GM21381 (cell line): ENCODE measurements around the gene GRAMD1B.
"Not testable (repeated sequence)": the region's sequence is repeated elsewhere in the genome, so short reads cannot be mapped to it uniquely, and the experiment has no call there.

Experiments
- ATAC-seq: cut with Tn5 transposase; IDR thresholded peaks from one replicate; pipeline ENCODE4 v1.9.1; 2021; ENCODE audit warnings: mild to moderate bottlenecking, moderate library complexity; ENCODE audit not compliant: unreplicated experiment

Gene GRAMD1B

DNA sequence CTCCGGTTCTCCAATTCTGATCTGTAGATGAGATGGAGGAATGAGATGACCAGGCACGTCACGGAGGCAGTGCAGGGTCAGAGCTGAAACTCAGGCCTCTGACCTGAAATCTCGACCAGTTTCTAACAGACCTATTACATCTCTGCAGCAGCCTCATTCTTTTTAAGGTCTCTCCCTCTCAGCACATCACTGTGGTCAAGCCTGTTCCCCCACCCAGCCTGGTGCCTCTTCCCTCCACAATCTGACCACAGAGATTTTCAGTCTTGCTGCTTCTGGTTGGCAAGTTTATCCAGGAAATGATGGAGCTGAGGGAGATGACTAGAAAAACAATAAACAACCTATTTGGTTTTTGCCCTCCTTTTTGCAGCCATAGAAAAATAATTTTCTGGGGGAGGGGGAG is 9.5 kb downstream of the GRAMD1B start:
- ATAC-seq: no peak

DNA sequence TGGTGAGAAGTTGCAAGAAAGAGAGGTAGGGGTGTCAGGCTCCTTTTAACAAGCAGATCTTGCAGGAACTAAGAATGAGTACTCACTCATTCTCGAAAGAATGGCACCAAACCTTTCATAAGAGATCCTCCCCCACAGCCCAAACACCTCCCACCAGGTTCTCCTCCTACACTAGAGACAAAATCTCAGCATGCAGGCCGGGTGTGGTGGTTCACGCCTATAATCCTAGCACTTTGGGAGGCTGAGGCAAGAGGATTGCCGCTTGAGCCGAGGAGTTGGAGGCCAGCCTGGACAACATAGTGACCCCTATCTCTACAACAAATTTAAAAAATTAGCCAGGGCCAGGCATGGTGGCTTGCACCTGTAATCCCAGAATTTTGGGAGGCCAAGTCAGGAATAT is 11.1 kb downstream of the GRAMD1B start:
- no peak for ATAC-seq

DNA sequence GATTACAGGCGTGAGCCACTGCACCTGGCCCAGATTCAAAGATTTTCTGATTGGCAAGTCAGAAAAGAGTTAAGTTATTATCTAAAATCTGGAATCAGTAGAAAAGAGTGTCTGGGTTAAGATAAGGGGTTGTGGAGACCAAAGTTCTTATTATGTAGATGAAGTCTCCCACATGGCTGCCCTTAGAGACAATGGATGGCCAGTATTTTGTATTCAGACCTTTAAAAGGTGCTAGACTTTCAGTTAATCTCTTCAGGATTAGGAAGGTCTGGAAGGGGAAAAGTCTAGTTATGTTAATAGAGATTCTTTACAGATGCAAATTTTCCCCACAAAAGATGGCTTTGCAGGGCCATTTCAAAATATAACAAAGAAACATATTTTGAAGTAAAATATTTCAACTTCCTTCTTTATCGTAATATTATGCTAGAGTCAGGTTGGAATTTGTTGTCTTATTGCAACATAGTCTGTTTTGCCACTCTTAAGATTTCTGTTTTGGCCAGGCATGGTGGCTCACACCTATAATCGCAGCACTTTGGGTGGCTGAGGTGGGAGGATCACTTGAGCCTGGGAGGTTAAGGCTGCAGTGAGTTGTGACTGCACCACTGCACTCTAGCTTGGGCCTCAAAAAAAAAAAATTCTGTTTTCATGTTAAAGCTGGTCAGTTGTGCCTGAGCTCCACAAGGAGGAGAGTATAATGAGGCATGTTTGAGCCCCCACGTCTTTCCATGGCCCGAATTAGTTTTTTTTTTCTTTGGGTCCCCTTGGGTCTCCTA is 14.0 kb downstream of the GRAMD1B start:
- ATAC-seq: no peak

DNA sequence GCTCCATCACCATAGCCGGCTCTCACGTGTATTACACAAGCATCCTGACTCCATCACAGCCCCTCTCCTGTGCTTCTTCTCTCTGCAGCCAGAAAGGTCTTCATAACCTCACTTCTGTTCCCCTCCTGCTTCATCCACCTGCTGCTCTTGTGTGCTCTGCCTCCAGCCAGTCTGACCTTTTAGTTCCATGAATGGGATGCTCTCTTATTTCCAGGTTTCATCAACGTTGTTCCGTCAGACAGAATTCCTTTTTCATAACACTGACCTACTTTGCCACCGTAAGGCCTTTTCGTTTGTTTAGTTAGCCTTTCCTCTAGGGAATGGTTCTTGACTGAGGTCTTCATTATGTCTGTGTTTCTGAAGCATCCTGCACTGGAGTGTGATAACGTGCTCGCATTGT is 18.8 kb downstream of the GRAMD1B start:
- ATAC-seq: no peak

DNA sequence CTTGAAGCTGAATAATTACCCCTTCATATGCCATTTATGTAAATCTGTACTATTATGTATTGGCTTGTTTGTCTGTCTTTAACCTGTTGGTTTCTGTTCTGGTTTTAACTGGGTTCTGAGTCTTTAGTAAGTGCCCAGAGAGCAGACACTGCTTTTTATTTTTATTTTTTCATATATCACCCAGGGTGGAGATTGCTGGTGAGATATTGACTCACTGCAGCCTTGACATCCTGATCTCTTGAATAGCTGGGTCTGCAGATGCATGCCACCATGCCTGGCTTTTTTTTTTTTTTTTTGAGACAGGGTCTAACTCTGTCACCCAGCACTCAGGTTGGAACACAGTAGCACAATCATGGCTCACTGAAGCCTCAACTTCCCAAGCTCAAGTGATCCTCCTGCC is 19.4 kb downstream of the GRAMD1B start:
- no peak for ATAC-seq

DNA sequence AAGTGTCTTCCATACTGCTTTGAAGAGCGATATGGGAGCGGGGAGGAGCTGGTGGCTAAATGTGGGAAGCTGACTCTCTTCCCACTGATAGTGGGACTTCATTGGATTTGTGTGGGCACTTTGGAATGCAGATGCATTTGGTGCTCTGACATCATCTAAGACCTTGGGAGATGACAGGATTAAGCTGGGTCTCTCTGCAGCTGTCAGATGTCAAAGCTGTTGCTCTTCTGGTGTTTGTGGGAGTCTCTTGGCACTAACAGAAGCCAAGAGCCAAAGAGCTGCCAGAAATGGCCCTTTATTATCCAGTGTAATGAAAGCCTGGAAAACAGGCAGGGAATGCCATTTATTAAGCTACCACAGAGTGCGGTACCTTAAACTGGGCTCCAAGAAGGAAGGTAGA is 20.6 kb downstream of the GRAMD1B start:
- ATAC-seq: no peak

DNA sequence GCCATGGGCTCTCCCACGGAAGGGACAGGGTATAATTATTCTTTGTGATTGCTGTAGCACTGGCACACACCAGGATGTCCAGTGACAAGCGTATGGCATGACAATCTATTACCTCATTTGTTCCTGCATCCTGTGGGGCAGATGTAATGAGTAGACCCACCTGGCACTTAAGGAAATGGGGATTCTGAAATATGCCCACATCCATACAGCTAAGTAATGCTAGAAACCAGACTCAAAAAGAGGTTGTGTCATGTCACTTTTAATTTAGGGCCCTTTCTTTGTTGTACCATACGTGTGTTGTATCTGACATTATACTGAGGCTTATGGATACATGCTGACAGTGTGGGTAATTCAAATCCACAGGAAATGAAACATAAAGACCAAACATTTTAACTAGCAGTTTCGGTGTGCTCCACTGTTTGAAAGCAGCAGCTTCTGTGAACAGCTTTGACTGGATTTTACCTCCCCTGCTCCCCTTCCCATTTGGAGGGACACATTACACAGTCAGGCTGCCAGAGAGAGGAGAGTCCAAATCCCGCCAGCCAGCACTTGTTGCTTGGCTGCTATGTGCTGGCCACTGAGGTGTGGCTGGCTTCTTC is 21.2 kb downstream of the GRAMD1B start:
- no peak for ATAC-seq

DNA sequence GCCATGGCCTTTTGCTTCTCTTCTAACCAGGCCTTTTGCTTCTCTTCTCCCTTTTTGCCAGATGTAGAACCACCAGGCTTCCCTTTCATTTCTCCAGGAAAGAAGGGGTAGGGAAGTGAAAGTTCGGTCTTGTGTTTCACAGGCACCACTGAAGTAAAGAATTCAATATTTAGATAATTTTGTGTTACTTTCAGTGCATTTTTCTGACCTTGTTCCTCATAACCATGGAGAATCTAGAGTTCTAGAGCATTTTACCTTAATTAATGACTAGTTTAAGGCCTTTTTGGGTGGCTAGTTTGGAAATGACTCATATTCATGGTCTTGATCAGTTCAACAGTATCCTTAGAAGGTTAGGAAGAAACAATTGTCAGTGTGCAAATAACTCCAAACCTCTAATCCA is 22.7 kb downstream of the GRAMD1B start:
- no peak for ATAC-seq

DNA sequence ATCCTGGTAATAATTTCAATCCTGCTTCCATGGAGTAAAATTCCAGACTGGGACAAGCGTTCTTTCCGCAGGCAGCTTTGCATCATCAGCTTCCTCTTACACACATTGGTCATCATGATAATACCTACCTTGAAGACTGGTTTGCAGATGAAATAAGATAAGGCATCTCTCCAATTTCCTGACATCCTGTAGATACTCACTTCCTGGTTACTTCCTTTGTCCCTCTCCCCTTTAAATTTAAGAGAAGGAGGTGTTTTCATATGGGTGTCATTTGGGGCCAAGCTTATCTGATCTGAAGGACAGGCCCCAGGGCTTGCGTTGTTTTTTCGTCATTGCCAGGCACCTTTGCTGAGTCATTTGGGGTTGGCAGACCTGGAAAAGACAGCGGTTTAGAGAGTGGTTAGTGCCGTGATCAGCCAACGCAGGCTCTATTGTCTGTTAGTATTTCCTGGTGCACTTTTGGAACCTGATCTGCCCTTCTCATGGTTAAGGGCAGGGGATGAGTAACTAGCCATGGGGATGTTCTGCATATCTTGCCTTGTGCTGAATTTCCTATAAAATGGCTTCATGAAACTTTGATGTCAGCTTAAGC is 24.1 kb downstream of the GRAMD1B start:
- no peak for ATAC-seq

DNA sequence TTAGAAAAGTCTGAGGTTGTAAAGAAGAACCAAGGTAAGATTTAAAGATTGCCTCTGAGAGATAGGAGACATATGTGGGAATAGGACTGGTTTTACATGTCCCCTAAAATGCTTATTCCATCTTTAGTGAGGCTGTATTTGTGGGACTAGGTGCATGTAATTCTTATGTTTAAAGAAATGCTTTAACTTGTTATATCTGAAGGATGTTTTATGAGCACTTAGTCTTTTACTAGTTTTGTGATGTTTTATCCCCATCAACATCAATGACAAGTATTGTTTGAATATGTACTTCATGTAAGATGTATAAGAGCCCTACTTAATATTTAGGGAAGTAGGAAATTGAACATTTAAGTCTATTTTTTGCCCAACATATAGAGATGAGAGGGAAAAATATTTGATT is 24.7 kb downstream of the GRAMD1B start:
- no peak for ATAC-seq

DNA sequence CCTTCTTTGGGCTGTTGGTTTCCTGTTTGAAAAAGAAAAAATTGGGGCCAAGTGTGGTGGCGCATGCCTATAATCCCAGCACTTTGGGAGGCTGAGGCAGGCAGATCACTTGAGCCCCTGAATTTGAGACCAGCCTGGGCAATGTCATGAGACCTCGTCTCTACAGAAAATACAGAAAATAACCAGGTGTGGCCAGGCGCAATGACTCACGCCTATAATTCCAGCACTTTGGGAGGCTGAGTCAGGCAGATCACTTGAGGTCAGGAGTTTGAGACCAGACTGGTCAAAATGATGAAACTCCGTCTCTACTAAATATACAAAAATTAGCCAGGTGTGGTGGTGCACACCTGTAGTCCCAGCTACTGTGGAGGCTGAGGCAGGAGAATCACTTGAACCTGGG is 26.4 kb downstream of the GRAMD1B start:
- not testable (repeated sequence) for ATAC-seq

DNA sequence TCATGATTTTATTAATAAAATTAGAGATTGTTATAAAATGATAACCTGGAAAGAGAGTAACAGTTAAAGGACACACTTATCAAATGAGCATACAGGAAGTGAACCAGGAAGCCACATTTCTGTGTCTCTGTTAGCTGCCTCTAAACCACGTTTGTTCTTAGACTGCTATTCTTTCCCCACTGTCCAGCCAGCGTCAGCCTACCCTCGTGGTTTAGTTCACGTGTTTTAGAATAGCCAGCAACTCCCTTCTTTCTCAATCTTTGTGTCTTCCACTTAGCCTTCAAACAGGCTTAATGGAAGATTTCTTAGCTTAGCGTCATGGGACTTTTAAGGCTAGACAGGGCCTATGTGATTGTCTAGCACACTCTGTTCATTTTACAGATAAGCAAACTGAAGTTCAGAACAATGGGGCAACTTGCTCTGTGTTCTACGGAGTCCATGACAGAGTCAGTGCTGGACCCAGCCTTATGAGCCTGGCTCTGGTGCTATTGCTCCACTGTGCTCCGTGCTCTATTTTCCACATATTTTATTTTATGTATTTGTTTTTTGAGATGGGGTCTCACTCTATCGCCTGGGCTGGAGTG is 27.2 kb downstream of the GRAMD1B start:
- ATAC-seq: no peak

DNA sequence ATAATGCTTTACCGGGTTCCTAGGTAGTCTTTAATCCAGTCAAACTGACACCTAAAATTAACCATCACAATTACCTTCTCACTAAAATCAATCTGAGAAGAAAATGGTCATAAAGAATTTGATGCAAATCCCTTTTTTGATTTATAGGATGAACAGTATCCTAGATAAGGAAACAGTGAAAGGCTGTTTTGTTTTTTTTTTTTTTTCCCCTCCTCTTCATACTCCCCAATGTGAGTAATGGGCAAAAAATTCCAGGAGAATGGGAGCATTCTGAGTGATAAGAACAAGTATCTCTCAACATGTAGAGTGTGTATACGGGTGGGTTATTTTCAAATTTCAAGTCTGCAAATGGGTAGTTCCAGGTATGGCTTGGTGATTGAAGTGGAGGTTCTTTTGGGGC is 28.4 kb downstream of the GRAMD1B start:
- no peak for ATAC-seq

DNA sequence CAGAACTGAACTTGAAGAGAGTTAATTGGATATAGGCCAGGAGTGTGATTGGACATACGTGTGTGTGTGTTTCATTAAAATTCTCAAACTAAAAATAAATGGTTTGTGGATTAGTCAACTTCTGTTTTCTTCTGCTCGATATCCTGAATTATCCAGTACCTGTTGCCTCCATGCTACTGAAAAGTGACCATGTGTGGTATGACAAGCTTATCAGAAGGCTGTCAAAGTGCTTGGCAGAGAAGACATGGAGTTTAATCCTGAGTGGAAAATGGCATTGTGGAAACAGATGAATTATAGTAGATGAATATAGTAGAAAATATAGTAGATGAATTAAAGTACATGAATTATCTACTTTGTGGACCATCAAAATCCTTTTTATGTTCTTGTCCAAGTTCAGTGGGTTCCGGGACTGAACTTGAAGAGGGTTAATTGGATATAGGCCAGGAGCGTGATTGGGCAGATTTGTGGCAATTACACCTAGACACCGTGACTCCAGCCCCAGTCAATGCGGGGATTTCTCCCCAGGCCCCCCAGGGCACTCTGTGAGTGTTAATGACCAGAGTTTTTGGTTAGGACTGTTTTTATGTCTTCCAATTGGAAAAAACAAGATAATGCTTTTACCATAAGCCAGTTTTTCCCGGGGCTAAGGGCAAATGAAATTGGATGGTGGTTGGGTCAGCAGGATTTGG is 30.1 kb downstream of the GRAMD1B start:
- no peak for ATAC-seq

DNA sequence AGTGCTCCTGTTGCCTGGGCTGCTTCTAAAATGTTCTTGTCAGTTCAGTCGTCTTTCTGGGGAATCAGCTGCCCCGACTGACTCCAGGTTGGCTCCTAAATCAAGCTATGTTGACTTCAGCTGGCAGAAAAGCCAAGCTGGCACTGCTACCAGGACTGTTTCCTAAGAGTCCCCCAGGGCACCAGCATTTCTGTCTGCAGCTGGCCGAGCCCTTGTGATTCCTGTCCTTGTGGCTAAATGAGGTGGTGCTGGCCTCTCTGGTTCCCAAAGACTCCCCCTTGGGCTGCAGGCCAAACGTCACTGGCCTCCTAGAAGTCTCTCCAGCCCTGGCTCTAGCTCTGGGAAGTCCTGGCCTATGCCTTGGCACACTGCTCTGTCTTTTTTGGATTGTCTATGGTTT is 31.1 kb downstream of the GRAMD1B start:
- no peak for ATAC-seq

DNA sequence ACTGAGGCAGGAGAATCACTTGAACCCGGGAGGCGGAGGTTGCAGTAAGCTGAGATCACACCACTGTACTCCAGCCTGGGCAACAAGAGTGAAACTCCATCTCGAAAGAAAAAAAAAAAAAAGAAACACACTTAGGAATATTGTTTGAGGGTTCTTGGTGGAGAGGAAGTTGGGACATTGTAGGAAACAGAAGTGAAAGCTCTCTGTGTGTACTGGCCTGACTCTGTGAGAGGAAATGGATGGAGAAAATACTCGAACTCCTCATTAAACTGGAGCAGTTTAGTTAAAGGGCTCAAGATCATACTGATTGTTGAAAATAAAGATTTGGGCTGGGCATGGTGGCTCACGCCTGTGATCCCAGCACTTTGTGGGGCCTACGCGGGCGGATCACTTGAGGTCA is 35.6 kb downstream of the GRAMD1B start:
- ATAC-seq: not testable (repeated sequence)

DNA sequence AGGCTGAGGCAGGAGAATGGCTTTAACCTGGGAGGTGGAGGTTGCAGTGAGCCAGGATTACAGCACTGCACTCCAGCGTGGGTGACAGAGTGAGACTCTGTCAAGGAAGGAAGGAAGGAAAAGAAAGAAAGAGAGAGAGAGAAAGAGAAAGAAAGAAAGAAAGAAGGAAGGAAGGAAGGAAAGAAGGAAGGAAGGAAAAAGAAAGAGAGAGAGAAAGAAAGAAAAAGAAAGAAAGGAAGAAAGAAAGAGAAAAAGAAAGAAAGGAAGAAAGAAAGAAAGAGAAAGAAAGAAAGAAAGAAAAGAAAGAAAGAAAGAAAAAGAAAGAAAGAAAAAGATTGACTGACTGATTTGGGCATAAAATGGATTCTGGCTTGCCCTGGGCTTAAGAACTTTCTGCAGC is 36.1 kb downstream of the GRAMD1B start:
- ATAC-seq: not testable (repeated sequence)

DNA sequence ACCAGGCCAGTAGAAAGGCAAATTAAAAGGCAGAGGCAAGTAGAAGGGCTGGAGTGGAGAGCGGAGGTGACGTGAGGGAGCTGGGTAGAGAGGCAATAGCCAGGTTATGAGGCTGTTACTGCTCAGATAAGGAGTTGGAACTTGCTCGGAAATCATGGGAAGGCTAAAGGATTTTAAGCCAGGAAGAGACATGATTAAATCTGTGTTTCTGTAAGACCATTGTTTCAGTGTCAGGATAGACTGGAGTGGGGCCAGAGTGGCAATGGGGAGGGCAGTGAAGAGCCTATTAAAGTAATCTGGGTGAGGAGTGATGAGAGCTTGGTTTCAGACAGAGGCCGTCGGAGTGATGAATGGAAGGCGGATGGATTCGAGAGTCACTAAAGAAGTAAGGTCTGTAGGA is 39.0 kb downstream of the GRAMD1B start:
- no peak for ATAC-seq

DNA sequence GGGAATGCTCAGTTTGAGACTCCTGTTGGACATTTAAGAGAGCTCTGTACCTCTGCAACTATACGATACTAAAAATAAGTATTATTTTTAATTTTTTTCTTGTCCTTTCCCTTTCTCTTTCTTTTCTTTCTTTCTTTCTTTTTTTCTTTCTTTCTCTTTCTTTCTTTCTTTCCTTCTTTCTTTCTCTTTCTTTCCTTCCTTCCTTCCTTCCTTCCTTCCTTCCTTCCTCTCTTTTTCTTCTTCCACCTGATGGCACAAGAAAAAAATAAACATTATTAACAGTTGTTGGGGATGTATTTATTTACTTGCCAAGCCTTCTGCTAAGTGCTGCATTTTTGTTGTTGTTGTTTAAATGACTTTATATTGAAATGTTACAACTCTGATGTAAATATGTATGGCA is 39.5 kb downstream of the GRAMD1B start:
- ATAC-seq: no peak

DNA sequence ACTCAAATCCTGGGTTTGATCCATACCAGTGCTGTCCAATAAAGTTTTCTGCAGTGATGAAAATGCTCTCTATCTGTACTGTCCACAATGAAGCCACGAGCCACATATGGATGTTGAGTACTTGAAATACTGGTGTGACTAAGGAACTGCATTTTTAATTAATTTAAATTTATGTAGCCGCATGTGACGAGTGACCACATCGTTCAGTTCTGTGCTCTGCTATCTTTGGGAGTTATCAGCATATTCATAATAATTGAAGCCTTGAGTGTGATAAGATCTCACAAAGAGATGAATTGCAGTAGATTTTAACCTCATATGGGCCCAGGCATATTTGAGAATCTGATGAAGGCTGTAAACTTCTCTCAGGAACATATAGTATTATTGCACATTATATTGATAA is 40.8 kb downstream of the GRAMD1B start:
- ATAC-seq: no peak

DNA sequence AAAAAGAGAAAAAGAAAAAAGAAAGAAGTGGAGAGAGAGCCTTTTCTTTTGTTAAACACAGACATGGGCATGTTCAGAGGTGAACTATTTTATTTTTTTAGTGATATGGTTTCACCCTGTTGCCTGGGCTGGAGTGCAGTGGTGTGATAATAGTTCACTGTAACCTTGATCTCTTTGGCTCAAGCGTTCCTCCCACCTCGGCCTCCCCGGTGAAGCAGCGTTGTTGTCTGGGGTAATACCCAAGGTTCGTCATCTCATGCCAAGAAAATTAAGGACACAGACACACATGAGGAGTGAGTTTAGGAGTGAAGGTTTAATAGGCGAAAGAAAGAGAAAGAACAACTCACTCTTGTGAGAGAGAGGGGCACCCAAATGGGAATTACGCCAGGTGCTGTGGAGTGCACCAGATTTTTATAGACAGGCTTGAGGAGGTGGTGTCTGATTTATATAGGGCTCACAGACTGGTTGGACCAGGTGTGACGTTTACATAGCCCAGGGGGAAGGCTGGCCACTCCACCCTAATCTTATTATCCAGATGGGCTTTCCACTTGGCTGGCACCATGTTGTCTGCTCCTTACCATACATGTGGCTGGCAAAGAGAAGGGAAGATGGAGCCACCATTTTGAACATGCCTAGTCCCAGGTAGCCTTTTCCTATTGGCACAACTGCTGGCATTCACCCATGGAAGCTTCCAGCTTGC is 42.3 kb downstream of the GRAMD1B start:
- ATAC-seq: no peak
